ENCODE results near the gene TET2. TPM values are rescaled to one million over a fixed set of nuclear protein-coding genes. Genes with fewer than 3 reads are reported as not detected.

Gene TET2
- total RNA-seq, 1 donor from 2014 or later: 34.8 TPM

GRCh38 chr4:105215609-105216313, 69.1 kb downstream of the TET2 start:
- Mint-ChIP-seq H3K27me3 (no peaks in the 10 kb centered on the region), H3K9me3 (peaks cover 5% of the 10 kb centered on the region), H3K4me3 (peak overlapping the region; percentile 34), H3K27ac (no peak overlapping the region), H3K4me1 (ENCODE audit: unreplicated experiment) (peaks cover 11% of the 10 kb centered on the region), H3K36me3 (peaks cover 18% of the 10 kb centered on the region)
- no peak for TF ChIP-seq CTCF (conservative IDR thresholded peaks at IDR 0.05)
- no peak for DNase-seq (ENCODE audit: extremely low spot score, unreplicated experiment)

- H3K36me3 Mint-ChIP-seq: no peaks in the 10 kb centered on the region
- no peak overlapping the region for H3K4me3 Mint-ChIP-seq
- TF ChIP-seq CTCF (conservative IDR thresholded peaks at IDR 0.05): no peak
- DNase-seq (ENCODE audit: extremely low spot score, unreplicated experiment): no peak
- no peak overlapping the region for H3K27ac Mint-ChIP-seq
- peaks cover 19% of the 10 kb centered on the region for H3K4me1 Mint-ChIP-seq (ENCODE audit: unreplicated experiment)
- no peaks in the 10 kb centered on the region for H3K27me3 Mint-ChIP-seq
- no peaks in the 10 kb centered on the region for H3K9me3 Mint-ChIP-seq
These were observed 78.8 kb downstream of the TET2 start for GRCh38 chr4:105225500-105225899.

GRCh38 chr4:105227054-105227453, 80.4 kb downstream of the TET2 start:
- H3K4me3 Mint-ChIP-seq: no peak overlapping the region
- TF ChIP-seq CTCF (conservative IDR thresholded peaks at IDR 0.05): no peak
- no peaks in the 10 kb centered on the region for H3K27me3 Mint-ChIP-seq
- H3K4me1 Mint-ChIP-seq (ENCODE audit: unreplicated experiment): peaks cover 19% of the 10 kb centered on the region
- no peak for DNase-seq (ENCODE audit: extremely low spot score, unreplicated experiment)
- H3K27ac Mint-ChIP-seq: no peak overlapping the region
- H3K9me3 Mint-ChIP-seq: no peaks in the 10 kb centered on the region
- no peaks in the 10 kb centered on the region for H3K36me3 Mint-ChIP-seq

- no peak overlapping the region for H3K27ac Mint-ChIP-seq
- H3K4me3 Mint-ChIP-seq: no peak overlapping the region
- no peaks in the 10 kb centered on the region for H3K9me3 Mint-ChIP-seq
- H3K36me3 Mint-ChIP-seq: peaks cover 15% of the 10 kb centered on the region
- no peak for DNase-seq (ENCODE audit: extremely low spot score, unreplicated experiment)
- H3K27me3 Mint-ChIP-seq: no peaks in the 10 kb centered on the region
- no peak for TF ChIP-seq CTCF (conservative IDR thresholded peaks at IDR 0.05)
- H3K4me1 Mint-ChIP-seq (ENCODE audit: unreplicated experiment): peaks cover 11% of the 10 kb centered on the region
These were observed 83.6 kb downstream of the TET2 start for GRCh38 chr4:105230287-105230686.

GRCh38 chr4:105232374-105232773, 85.7 kb downstream of the TET2 start:
- Mint-ChIP-seq H3K4me3 (no peak overlapping the region), H3K27ac (no peak overlapping the region), H3K36me3 (peaks cover 32% of the 10 kb centered on the region), H3K9me3 (no peaks in the 10 kb centered on the region), H3K27me3 (no peaks in the 10 kb centered on the region), H3K4me1 (ENCODE audit: unreplicated experiment) (no peaks in the 10 kb centered on the region)
- no peak for TF ChIP-seq CTCF (conservative IDR thresholded peaks at IDR 0.05)
- no peak for DNase-seq (ENCODE audit: extremely low spot score, unreplicated experiment)
